HG03060 (cell line): ENCODE measurements around the gene ADGRA1.

ENCODE experiments used
- ATAC-seq: cut with Tn5 transposase; IDR thresholded peaks from one replicate; pipeline ENCODE4 v1.9.1; 2021; ENCODE audit warnings: low read depth, moderate number of reproducible peaks; ENCODE audit not compliant: unreplicated experiment

Gene ADGRA1

GRCh38 chr10:133075346-133076137 lies 12.2 kb upstream of the ADGRA1 start:
- ATAC-seq: no peak

- ATAC-seq: no peak
These were observed 11.3 kb upstream of the ADGRA1 start for GRCh38 chr10:133076274-133077038.

GRCh38 chr10:133079836-133080682 lies 7.7 kb upstream of the ADGRA1 start:
- ATAC-seq: no peak

- ATAC-seq: no peak
These were observed 7.1 kb upstream of the ADGRA1 start for GRCh38 chr10:133080683-133081040.

GRCh38 chr10:133081636-133082035 lies 6.1 kb upstream of the ADGRA1 start:
- ATAC-seq: no peak

- ATAC-seq: no peak
These were observed 4.9 kb upstream of the ADGRA1 start for GRCh38 chr10:133082685-133083421.

- no peak for ATAC-seq
These were observed 4.2 kb upstream of the ADGRA1 start for GRCh38 chr10:133083422-133084100.

- no peak for ATAC-seq
These were observed 3.2 kb upstream of the ADGRA1 start for GRCh38 chr10:133084491-133084890.

- ATAC-seq: no peak
These were observed 2.2 kb upstream of the ADGRA1 start for GRCh38 chr10:133085251-133086125.

GRCh38 chr10:133086247-133086646 lies 1.5 kb upstream of the ADGRA1 start:
- ATAC-seq: no peak

- ATAC-seq: no peak
These were observed 562 bp upstream of the ADGRA1 start for GRCh38 chr10:133087045-133087678.

GRCh38 chr10:133088179-133088955 lies 643 bp downstream of the ADGRA1 start:
- no peak for ATAC-seq

- ATAC-seq: no peak
These were observed 1.5 kb downstream of the ADGRA1 start for GRCh38 chr10:133088956-133089800.

- ATAC-seq: no peak
These were observed 2.4 kb downstream of the ADGRA1 start for GRCh38 chr10:133090101-133090500.

- no peak for ATAC-seq
These were observed 2.9 kb downstream of the ADGRA1 start for GRCh38 chr10:133090654-133091053.

GRCh38 chr10:133091316-133091715 lies 3.6 kb downstream of the ADGRA1 start:
- no peak for ATAC-seq

- no peak for ATAC-seq
These were observed 5.6 kb downstream of the ADGRA1 start for GRCh38 chr10:133093291-133093690.
